ENCODE results near the gene ASTN2. TPM values are rescaled to one million over a fixed set of nuclear protein-coding genes. Genes with fewer than 3 reads are reported as not detected.

ASTN2 gene
- total RNA-seq, 1 donor from 2014 or later, result 10.0 TPM

GRCh38 chr9:117135501-117136098 is 279.3 kb downstream of the ASTN2 start:
- no peaks in the 10 kb centered on the region for H3K9me3 Mint-ChIP-seq (ENCODE audit: unreplicated experiment)
- DNase-seq (ENCODE audit: low spot score), result no peak
- no peak for TF ChIP-seq CTCF (IDR thresholded peaks at IDR 0.05; ENCODE audit: unreplicated experiment)
- H3K27me3 Mint-ChIP-seq (ENCODE audit: unreplicated experiment), result peaks cover 2% of the 10 kb centered on the region
- H3K4me3 Mint-ChIP-seq (ENCODE audit: unreplicated experiment), result no peak overlapping the region
- H3K4me1 Mint-ChIP-seq (ENCODE audit: unreplicated experiment), result no peaks in the 10 kb centered on the region
- no peaks in the 10 kb centered on the region for H3K36me3 Mint-ChIP-seq (ENCODE audit: low read depth, unreplicated experiment)
- H3K27ac Mint-ChIP-seq (ENCODE audit: unreplicated experiment), result no peak overlapping the region

- Mint-ChIP-seq H3K27ac (ENCODE audit: unreplicated experiment) (no peak overlapping the region), H3K36me3 (ENCODE audit: low read depth, unreplicated experiment) (no peaks in the 10 kb centered on the region), H3K4me1 (ENCODE audit: unreplicated experiment) (no peaks in the 10 kb centered on the region), H3K27me3 (ENCODE audit: unreplicated experiment) (no peaks in the 10 kb centered on the region), H3K9me3 (ENCODE audit: unreplicated experiment) (no peaks in the 10 kb centered on the region), H3K4me3 (ENCODE audit: unreplicated experiment) (no peak overlapping the region)
- TF ChIP-seq CTCF (IDR thresholded peaks at IDR 0.05; ENCODE audit: unreplicated experiment), result no peak
- no peak for DNase-seq (ENCODE audit: low spot score)
These were observed 279.9 kb downstream of the ASTN2 start for GRCh38 chr9:117134826-117135500.

- TF ChIP-seq CTCF (IDR thresholded peaks at IDR 0.05; ENCODE audit: unreplicated experiment), result no peak
- Mint-ChIP-seq H3K9me3 (ENCODE audit: unreplicated experiment) (no peaks in the 10 kb centered on the region), H3K27ac (ENCODE audit: unreplicated experiment) (no peak overlapping the region), H3K27me3 (ENCODE audit: unreplicated experiment) (no peaks in the 10 kb centered on the region), H3K4me1 (ENCODE audit: unreplicated experiment) (no peaks in the 10 kb centered on the region), H3K36me3 (ENCODE audit: low read depth, unreplicated experiment) (no peaks in the 10 kb centered on the region), H3K4me3 (ENCODE audit: unreplicated experiment) (no peak overlapping the region)
- DNase-seq (ENCODE audit: low spot score), result no peak
These were observed 288.0 kb downstream of the ASTN2 start for GRCh38 chr9:117126871-117127270.

GRCh38 chr9:117125531-117125930 is 289.3 kb downstream of the ASTN2 start:
- no peak overlapping the region for H3K27ac Mint-ChIP-seq (ENCODE audit: unreplicated experiment)
- H3K27me3 Mint-ChIP-seq (ENCODE audit: unreplicated experiment), result no peaks in the 10 kb centered on the region
- no peaks in the 10 kb centered on the region for H3K9me3 Mint-ChIP-seq (ENCODE audit: unreplicated experiment)
- H3K4me3 Mint-ChIP-seq (ENCODE audit: unreplicated experiment), result no peak overlapping the region
- H3K36me3 Mint-ChIP-seq (ENCODE audit: low read depth, unreplicated experiment), result no peaks in the 10 kb centered on the region
- H3K4me1 Mint-ChIP-seq (ENCODE audit: unreplicated experiment), result no peaks in the 10 kb centered on the region
- no peak for TF ChIP-seq CTCF (IDR thresholded peaks at IDR 0.05; ENCODE audit: unreplicated experiment)
- no peak for DNase-seq (ENCODE audit: low spot score)

GRCh38 chr9:117123729-117124128 is 291.1 kb downstream of the ASTN2 start:
- H3K9me3 Mint-ChIP-seq (ENCODE audit: unreplicated experiment), result no peaks in the 10 kb centered on the region
- H3K27ac Mint-ChIP-seq (ENCODE audit: unreplicated experiment), result no peak overlapping the region
- no peak for DNase-seq (ENCODE audit: low spot score)
- H3K36me3 Mint-ChIP-seq (ENCODE audit: low read depth, unreplicated experiment), result no peaks in the 10 kb centered on the region
- H3K4me3 Mint-ChIP-seq (ENCODE audit: unreplicated experiment), result no peak overlapping the region
- H3K27me3 Mint-ChIP-seq (ENCODE audit: unreplicated experiment), result no peaks in the 10 kb centered on the region
- no peak for TF ChIP-seq CTCF (IDR thresholded peaks at IDR 0.05; ENCODE audit: unreplicated experiment)
- no peaks in the 10 kb centered on the region for H3K4me1 Mint-ChIP-seq (ENCODE audit: unreplicated experiment)
